ENCODE data around the gene NPIPA5. TPM values are rescaled to one million over a fixed set of nuclear protein-coding genes. Genes with fewer than 3 reads are reported as not detected.
"Not testable (repeated sequence)": the region's sequence is repeated elsewhere in the genome, so short reads cannot be mapped to it uniquely, and the experiment has no call there.

Gene NPIPA5
- total RNA-seq = 10 to 100 TPM in 2 of 6 donors, 1 to 10 TPM in 4; 5.2 to 17.3 (median 9.6) TPM

GRCh38 chr16:15378194-15378593, at the start of gene NPIPA5:
TSS of gene NPIPA5 (minus strand) at chr16:15378294. CDS start at chr16:15378294, 0 bp downstream.
- not testable (repeated sequence) for H3K9me3 ChIP-seq; H3K27me3 ChIP-seq; DNase-seq; H3K4me3 ChIP-seq; H3K4me1 ChIP-seq; H3K27ac ChIP-seq; ATAC-seq (ENCODE audit: low FRiP score in 2 of 2); H3K36me3 ChIP-seq
- no CpG with 5 or more reads among the region's 4 CpGs for WGBS, 2 donors

- no peak for TF ChIP-seq POLR2AphosphoS5 (IDR thresholded peaks at IDR 0.05)
- TF ChIP-seq, protein P1, sequence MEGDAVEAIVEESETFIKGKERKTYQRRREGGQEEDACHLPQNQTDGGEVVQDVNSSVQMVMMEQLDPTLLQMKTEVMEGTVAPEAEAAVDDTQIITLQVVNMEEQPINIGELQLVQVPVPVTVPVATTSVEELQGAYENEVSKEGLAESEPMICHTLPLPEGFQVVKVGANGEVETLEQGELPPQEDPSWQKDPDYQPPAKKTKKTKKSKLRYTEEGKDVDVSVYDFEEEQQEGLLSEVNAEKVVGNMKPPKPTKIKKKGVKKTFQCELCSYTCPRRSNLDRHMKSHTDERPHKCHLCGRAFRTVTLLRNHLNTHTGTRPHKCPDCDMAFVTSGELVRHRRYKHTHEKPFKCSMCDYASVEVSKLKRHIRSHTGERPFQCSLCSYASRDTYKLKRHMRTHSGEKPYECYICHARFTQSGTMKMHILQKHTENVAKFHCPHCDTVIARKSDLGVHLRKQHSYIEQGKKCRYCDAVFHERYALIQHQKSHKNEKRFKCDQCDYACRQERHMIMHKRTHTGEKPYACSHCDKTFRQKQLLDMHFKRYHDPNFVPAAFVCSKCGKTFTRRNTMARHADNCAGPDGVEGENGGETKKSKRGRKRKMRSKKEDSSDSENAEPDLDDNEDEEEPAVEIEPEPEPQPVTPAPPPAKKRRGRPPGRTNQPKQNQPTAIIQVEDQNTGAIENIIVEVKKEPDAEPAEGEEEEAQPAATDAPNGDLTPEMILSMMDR (IDR thresholded peaks at IDR 0.05) = peak; percentile 33 to 59 (median 44)
- peak; percentile 55 to 90 for ATAC-seq (ENCODE audit: low FRiP score in 2 of 2)
- Histone ChIP-seq H3K4me3 (no peak overlapping the region), H3K36me3 (no peaks in the 10 kb centered on the region), H3K27me3 (no peaks in the 10 kb centered on the region), H3K9me3 (no peaks in the 10 kb centered on the region), H3K27ac (no peak overlapping the region), H3K4me1 (peaks cover 0 to 8% (median 6%) of the 10 kb centered on the region in 4 donors)
- WGBS, 2 donors = 4 to 16% methylated on average over 7 to 8 of the region's 8 CpGs
- peak; percentile 59 to 69 for DNase-seq
These were observed 49.6 kb upstream of the NPIPA5 start for GRCh38 chr16:15427648-15428239.

DNA sequence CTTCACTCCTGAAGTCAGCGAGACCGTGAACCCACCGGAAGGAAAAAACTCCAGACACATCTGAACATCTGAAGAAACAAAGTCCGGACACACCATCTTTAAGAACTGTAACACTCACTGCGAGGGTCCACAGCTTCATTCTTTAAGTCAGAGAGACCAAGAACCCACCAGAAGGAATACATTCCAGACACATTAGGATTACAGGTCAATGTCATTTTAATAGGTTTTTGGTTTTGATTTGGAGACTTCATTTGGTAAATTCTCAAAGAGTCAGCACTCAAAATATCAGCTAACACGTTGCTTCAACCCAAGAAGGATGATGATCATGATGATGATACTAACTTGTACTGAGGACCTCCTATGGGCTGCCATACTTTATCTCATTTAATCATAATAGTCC, 48.7 kb upstream of the NPIPA5 start:
- H3K4me3 ChIP-seq = no peak overlapping the region
- 65 to 67% methylated on average over 6 of the region's 6 CpGs for WGBS, 2 donors
- peaks cover 0 to 8% (median 6%) of the 10 kb centered on the region in 4 donors for H3K4me1 ChIP-seq
- ATAC-seq (ENCODE audit: low FRiP score in 2 of 2) = no peak
- TF ChIP-seq, protein P1 (IDR thresholded peaks at IDR 0.05) = no peak
- TF ChIP-seq POLR2A (IDR thresholded peaks at IDR 0.05) = no peak
- H3K36me3 ChIP-seq = no peaks in the 10 kb centered on the region
- H3K27ac ChIP-seq = no peak overlapping the region
- H3K9me3 ChIP-seq = no peaks in the 10 kb centered on the region
- DNase-seq = no peak
- no peaks in the 10 kb centered on the region for H3K27me3 ChIP-seq

DNA sequence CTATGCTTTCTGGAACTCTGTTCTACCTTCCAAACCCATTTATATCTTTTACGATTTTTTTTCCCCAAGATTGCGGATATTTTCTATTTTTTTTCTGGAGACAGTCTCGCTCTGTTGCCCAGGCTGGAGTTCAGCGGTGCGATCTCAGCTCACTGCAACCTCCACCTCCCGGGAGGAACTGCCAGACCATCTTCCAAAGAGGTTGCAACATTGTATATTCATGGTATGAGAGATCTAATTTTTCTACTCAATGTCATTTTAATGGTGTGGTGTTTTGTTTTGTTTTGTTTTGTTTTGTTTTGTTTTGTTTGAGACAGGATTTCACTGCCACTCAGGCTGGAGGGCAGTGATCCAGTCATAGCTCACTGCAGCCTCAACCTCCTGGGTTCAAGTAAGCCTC, 47.8 kb upstream of the NPIPA5 start:
- TF ChIP-seq, protein P1 (IDR thresholded peaks at IDR 0.05) = no peak
- no peak for TF ChIP-seq EP300 (IDR thresholded peaks at IDR 0.05)
- no peak for TF ChIP-seq POLR2A (IDR thresholded peaks at IDR 0.05)
- no peak for TF ChIP-seq POLR2AphosphoS5 (IDR thresholded peaks at IDR 0.05)
- WGBS, 2 donors = 69 to 73% methylated on average over 6 of the region's 6 CpGs
- Histone ChIP-seq H3K27ac (no peak overlapping the region), H3K27me3 (no peaks in the 10 kb centered on the region), H3K36me3 (no peaks in the 10 kb centered on the region), H3K9me3 (no peaks in the 10 kb centered on the region), H3K4me3 (no peak overlapping the region), H3K4me1 (peaks cover 0 to 8% (median 6%) of the 10 kb centered on the region in 4 donors)
- DNase-seq = no peak
- no peak for ATAC-seq (ENCODE audit: low FRiP score in 2 of 2)

DNA sequence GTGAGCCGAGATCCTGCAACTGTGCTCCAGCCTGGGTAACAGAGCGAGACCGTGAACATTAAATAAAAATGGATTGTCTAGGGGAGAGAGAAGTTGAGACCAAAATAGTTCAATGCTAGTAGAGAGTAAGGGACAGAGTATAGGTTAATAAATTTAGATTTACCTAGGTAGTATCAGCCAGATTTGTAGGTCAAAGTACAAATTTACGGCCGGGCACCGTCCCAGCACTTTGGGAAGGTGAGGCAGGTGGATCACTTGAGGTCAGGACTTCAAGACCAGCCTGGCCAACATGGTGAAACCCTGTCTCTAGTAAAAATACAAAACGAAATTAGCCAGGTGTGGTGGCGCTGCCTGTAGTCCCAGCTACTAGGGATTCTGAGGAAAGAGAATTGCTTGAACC, 44.1 kb upstream of the NPIPA5 start:
- no peaks in the 10 kb centered on the region for H3K36me3 ChIP-seq
- TF ChIP-seq POLR2A (IDR thresholded peaks at IDR 0.05) (no peak), POLR2AphosphoS5 (IDR thresholded peaks at IDR 0.05) (no peak), EP300 (IDR thresholded peaks at IDR 0.05) (no peak)
- TF ChIP-seq, protein P1 (IDR thresholded peaks at IDR 0.05) = no peak
- H3K4me3 ChIP-seq = no peak overlapping the region
- 86 to 89% methylated on average over 8 of the region's 8 CpGs for WGBS, 2 donors
- no peak overlapping the region for H3K27ac ChIP-seq
- no peaks in the 10 kb centered on the region for H3K4me1 ChIP-seq
- no peaks in the 10 kb centered on the region for H3K9me3 ChIP-seq
- no peak for DNase-seq
- ATAC-seq (ENCODE audit: low FRiP score in 2 of 2) = no peak
- no peaks in the 10 kb centered on the region for H3K27me3 ChIP-seq

- H3K27ac ChIP-seq; H3K9me3 ChIP-seq; H3K4me3 ChIP-seq; H3K36me3 ChIP-seq; DNase-seq; ATAC-seq (ENCODE audit: low FRiP score in 2 of 2); H3K4me1 ChIP-seq; H3K27me3 ChIP-seq: not testable (repeated sequence)
- 85 to 89% methylated on average over 5 of the region's 5 CpGs for WGBS, 2 donors
These were observed 43.6 kb upstream of the NPIPA5 start for GRCh38 chr16:15421696-15422095.
